Caki2 (cell line): ENCODE measurements around the gene OBSCN. TPM values are rescaled to one million over a fixed set of nuclear protein-coding genes. Genes with fewer than 3 reads are reported as not detected.

Experiments used
- DNase-seq: peaks from one replicate; pipeline ENCODE4 v3.0.0-alpha.2; 2015; ENCODE audit warnings: low read depth
- in situ Hi-C: cut with HindIII; loops from 2 replicates; pipeline ENCODE4 v1.10.0; 2016; ENCODE audit warnings: low sequenced_read_pairs, low pct_unique_long_range_greater_than_20kb, mixed read lengths
- total RNA-seq: library from RNA; depleted of rRNA; stranded (reverse); fragments of >200 nt; shearing (Covaris generic); gene quantifications from 2 replicates; pipeline ENCODE4 v1.2.3, GENCODE V29; 2014; ENCODE audit warnings: low replicate concordance

Gene OBSCN
- total RNA-seq, 1 experiment from 2014 or later, result 16.7 TPM

DNA sequence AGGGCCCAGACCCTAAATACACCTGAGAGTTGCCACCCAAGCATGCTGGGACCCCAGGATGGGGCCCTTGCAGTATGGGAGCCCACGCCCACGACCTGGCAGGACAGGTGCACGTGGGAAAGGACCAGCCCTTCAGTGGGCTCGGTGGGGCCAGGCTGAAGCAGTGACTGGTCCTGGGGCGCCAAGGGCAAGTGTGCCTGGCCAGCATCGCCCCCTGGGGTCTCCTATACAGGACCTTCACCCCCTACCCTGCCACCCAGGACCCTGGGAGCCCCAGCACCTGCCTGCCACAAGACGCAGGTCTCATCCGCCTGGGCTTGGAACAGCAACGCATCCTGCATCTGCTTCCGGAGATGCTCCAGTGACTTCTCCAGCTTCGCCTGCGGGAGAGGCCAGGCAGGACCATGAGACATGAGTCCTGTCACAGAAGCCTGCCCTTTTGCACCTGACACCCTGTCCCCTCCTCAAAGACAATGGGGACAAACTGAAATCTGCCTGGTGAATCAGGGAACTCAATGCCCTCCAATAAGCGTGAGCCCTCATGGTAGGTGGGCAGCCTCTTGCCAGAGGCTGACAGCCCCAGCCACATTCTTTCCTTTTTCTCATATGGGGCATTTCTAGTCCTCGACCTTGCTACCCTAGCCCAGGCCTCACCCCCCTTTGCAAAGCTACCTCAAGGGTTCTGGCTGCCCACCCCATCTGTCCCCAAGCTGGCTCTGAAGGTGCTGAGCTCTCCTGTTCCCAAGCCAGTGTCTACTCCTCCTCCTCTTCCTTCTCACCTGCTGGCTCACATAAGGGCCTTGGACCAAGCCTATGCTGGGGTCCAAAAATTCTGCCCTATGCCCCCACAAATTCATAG lies 194.2 kb downstream of the OBSCN start:
- no peak for DNase-seq

DNA sequence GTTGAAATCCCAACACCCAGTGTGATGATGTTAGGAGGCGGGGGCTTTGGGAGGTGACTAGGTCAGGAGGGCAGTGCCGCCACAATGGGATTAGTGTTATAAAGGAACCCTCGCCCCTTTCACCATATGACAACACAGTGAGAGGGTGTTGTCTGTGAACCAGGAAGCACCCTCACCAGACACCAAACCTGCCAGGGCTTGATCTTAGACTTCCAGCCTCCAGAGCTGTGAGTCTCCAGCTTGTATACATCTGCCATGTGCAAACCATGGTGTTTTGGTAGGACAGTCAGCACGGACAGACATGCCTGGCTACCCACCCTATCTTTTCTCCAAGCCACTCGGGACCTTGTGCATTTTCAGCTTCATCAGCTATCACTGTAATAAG lies 194.8 kb downstream of the OBSCN start:
- in situ Hi-C loops, result no loop called here
- DNase-seq, result no peak

More for the DNA sequence above, 194.2 kb downstream of the OBSCN start:
- in situ Hi-C loops, result no loop called here

DNA sequence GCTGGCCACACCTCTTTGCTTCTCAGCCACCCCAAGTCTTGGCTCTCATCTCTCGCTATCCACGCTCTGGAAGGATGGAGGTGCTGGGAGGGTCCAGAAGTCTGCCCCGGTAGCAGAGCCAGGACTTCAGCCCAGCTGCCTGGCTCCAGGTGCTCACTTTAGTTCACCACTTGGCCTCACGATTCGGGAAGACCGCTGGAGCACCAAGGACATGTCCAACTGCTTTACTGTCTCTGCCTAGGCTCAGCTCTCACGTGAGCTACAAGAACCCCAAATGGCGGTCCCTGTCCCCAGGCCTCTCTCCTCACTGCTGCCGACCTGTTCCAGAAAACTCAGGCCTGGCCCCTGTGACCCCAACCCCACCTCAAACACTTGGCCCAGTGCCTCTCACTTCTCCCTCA lies 195.4 kb downstream of the OBSCN start:
- no peak for DNase-seq
- in situ Hi-C loops, result no loop called here

DNA sequence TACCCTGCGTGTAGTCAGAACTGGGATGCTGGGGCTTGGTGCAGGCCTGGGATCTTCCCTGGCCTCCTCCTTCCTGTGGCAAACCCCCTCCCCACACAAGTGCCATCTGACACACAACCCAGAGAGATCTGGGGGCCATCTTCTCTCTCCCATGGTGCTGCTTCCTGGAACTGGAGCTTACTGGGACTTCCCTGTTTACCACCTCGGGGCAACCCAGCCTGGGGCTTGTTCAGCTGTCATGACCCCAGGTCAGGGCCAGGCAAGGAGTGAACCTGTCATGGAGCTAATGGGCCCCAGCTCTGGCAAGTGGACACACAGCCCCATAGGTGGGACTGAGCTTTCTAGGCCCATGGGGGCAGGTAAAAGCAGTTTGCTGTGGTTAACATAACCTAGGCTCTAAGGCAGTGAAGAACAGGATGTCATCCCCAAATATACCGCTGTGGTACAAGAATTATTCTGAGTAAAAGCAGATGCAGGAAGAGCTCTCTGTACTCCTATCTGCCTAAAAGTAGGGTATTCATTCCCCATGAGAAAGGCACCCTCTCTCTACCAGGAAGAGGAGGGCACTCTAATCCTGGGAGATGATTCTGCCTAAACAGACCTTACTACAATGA lies 196.4 kb downstream of the OBSCN start:
- no peak for DNase-seq
- in situ Hi-C loops, result no loop called here

DNA sequence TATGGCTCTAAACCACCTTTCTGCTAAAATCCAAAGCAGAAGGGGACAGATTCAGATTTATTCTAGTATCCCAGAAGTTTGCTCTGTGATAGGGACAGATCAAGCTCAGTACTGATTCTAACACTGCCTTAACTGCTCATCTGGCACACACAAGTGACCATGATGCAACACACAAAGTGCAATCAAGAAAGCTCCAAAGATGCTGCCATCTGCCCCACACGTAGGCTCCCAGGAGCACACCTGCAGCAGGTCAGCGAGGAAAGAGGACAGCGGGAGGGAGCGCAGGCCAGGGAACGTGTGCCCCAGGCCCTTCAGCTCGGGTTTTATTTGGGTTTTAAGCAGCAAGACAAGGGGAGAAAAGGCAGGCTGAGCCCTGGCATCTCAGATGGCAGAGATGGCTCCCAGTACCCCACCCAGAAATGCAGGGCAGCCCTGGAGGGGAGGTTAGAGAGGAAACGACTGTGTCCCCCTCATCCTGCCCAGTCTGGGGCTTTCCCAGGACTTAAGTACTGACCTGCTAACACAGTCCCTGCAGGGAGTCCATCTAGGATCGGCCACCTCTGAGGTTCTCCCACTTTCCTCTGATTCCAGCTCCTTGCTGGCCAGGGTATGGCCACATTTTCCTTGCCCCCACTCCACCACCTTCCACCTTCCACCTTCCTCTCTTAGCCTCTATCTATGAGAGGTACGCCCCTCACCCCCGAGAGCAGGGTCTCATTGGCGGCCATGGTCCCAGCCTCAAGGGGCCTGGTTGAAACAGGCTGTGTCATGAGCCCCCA lies 197.5 kb downstream of the OBSCN start:
- in situ Hi-C loops, result no loop called here
- DNase-seq, result no peak

DNA sequence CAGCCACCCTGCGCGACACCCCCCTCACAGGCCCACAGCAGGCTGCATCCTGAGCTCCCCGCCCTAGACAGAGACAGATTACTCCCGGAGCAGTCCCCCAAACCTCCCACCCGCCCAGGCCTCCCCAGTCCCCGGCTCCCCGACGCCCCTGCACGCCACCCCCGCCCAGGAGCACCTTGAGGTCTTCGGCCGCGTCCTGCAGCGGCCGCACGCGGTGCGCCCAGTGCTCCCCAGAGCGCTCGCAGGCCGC lies 198.1 kb downstream of the OBSCN start:
- no peak for DNase-seq
- in situ Hi-C loops, result no loop called here

DNA sequence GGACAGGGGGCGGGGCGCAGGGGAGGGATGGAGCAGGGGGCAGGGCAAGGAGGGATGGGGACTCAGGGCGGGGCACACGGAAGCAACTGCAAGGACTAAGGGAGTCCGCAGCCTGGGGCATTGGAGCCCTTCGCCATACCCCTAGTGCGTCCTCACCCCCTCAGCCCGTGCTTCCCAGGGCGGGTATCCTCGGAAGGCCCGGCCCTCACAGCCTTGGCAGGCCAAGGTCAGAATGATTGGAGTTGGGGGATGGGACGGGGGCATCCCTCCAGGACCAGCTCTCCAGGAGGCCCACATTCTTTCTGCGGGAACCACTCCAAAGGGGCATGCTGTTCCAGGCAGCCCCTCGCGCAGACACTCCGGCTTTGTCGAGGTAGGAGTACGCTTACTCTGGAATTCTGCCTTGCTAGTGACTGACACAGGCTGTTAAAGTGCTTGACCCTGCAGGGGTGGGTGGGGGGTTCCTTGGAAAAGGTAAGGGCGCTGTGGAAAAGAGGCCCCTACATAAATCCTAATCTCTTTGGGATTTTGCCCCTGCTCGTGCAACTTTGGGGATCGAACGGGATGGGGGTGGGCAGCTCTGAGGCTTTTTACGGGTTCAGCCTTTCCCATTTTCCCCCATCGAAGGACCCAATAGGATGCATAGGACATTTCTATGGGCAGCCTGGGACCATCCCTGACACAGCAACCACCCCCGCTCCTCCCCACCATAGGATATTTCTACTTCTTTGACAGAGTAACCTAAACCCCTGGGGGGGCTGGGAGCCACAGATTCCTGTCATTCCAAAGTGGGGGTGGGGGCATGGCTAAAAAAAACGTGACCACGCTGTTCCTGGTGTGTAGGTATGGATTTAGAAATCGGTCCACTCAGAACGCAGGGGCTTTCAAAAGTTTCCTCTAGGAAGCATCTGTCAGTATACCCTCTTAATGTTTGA lies 199.5 kb downstream of the OBSCN start:
- DNase-seq, result no peak
- in situ Hi-C loops, result no loop called here

DNA sequence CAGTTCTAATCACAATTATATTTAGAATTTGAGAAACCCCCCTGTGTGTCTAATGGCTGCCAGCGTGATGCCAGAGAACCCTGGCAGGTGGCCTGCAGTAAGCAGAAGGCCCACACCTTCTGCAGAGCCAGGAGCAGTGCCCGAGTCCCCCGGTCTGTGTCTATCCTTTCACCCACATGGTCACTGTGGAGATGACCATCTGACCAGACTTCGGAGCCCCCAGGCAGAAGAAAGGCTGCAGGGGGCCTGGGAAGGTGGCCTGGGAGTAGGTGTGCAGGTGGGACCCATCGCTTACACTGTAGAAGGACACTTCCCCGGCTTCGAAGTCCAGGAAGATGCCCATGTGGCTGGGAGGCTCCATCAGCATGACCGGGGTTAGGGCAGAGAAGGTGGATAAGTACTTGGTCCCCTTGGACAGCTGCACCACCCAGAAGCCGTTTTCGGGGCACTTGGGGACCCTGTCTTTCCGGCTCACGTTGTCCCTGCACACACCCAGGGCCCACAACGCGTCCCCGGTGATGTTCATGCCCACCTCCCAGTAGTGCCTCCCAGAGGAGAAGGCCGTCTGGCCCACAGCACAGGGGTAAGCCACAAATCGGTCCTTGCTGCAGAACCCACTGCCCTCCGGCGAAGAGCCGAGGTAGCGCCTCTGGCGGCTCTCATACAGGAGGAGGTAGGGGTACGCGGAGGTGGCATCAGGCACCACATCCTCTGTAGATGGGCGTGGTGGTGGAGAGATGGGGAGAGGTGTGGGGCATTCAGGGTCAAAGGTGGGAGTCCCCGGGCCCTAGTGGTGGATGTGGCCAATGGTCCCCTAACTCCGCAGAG lies 200.4 kb downstream of the OBSCN start:
- in situ Hi-C loops, result no loop called here
- no peak for DNase-seq

DNA sequence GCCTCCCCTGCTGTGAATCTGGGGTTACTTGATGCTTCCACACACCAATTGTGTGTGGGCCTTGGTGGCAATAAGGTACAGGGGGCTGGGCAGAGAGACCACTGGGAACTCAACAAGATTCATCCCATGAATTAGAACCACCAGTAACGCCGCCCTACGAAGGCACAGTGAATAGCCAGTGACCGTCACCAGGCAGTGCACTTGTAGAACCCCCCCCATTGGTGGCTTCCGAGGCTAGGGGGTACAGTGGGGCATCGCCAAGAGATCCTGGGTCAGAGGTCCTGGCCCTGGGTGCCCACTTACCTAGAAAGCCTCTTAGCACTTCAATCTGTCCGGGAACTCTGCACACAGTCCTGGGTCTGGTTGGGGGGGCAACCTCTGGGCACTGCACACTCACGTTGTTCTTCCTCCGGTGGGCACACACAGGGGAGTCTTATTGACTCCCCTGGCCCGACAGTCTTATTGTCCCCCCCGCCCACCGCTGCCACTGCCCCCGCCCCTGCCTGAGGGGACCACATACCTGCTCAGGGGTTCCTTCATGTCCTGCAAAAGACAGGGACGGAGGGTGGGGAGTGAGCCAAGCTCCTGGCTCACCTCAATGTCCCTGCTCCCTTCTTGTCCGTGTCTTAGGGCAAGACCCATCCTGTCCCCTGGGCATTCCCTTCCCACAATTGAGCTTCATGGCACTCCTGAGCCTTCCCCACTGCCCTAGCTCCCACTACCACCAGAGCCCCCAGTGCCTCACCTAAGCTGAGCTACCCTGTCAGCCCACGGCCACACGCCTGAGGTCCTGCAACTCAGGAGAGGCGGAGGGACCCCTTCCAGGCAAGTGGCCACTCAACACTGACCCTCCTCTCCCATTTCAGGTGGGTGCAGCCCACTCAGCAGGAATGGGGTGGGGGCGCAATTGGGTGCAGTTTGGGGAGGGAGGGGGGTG lies 201.3 kb downstream of the OBSCN start:
- no peak for DNase-seq
- in situ Hi-C loops, result no loop called here

DNA sequence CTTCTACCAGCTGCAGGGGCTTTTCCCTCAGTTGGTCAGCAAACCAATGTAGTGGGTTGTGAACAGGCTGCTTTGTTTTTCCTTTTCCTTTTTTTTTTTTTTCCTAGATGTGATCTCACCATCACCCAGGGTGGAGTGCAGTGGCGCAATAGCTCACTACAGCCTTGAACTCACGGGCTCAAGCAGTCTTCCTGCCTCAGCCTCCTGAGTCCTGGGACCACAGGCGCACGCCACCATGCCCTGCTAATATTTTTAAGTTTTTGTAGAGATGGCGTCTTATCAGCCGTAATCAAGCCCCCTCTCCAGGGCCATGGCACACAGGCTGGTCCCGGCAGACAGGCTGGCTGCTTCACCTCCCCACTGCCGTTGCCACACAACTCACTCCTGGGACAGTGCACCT lies 202.2 kb downstream of the OBSCN start:
- in situ Hi-C loops, result no loop called here
- DNase-seq, result no peak

DNA sequence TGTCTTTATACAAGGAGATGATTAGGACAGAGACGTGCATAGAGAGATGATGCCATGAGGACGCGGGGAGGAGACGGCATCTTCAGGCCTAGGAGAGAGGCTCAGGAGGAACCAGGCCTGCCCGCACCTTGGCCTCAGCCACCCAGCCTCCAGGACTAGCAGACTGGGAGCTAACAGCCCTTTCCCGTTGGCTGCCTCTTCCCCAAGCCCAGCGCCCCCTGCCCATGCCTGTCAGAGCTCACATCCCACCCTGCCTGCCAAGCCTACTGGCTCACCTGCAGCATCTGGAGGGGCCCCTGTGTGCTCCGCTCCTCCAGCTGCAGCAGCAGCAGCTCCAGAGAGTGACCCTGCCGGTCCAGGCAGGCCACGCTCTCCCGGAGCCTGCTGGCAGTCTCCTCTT lies 202.8 kb downstream of the OBSCN start:
- no peak for DNase-seq
- in situ Hi-C loops, result no loop called here

DNA sequence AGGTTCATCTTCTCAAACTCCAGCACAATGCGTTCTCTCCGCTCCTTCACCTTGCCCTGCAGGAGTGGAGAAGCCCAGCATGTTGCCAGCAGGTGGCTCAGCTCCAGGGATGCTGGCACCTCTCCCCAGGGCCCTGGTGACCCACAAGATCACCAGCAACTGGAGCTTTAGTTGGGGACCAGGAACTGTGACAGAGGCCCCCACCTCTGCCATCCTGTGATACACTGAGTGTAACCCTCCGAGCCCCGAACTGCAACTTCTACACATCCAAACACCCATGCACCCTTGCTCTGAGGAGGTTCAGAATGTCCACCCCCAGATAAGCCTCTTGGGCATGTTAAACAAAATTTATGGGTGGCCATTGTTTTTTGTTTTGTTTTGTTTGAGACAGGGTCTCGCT lies 203.3 kb downstream of the OBSCN start:
- DNase-seq, result no peak
- in situ Hi-C loops, result no loop called here

DNA sequence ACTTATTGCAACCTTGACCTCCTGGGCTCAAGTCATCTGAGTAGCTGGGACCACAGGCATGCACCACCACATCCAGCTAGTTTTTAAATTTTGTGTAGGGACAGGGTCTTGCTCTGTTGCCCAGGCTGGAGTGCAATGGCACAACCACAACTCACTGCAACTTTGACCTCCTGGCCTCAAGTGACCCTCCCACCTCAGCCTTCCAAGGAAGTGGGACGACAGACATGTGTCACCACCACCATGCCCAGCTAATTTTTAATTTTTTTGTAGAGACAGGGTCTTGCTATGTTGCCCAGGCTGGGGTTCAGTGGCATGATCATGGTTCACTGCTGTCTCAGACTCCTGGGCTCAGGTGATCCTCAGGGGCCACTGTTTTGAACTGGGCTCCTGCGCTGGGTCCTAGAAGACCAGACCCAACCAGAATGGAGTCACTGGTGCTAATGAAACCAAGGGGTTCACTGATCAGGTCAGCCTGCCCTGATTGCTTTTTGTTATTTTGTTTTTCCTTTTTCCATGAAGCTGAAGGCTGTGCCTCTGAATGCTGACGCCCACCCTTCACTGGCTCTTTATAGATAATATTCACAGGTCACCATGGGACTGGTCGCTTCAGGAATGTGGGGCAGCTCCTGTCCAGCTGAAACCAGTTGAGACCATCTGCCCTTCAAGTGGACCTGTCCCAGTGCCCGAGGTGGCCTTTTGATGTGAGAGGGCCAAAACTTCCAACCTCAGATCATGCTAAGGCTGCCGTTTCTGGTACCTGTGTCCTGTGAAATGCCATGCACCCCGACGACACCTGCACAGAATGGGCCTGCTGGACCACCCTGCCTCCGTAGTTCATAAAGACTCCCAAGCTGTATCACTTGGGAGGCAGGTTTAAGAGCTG lies 203.9 kb downstream of the OBSCN start:
- no peak for DNase-seq
- in situ Hi-C loops, result no loop called here

DNA sequence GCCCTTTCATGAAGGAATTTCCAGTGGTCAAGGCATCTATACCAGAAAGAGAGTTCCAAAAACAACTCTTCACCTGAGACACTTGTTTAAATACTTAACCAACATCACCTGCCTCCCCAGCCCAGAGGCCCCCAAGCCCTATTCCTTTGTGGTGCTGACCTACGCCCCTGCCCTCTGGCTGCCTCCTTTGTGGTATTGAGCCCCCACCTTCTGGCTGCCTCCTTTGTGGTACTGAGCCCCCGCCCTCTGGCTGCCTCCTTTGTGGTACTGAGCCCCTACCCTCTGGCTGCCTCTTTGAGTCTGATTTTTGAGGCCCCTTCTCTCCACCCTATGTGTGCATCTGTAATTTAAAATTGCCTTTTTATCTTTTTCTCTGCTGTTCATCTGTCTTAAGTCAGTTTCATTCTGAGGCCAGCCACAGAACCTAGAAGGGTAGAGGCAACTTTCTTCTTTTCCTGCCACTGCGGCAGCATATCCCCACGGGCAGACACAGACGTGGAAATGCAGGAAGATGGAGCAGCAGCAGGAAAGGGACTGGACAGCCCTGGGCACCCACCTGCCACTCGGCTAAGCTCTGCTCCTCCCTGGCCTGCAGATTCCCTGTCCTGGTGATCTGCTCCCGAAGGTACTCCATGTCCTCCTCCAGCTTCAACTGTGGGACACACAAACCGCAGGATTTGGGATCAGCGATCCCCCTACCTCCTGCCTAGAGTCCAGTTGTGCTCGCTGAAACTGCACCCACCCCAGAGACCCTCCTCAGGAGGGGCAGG lies 205.6 kb downstream of the OBSCN start:
- in situ Hi-C loops, result no loop called here
- DNase-seq, result no peak

DNA sequence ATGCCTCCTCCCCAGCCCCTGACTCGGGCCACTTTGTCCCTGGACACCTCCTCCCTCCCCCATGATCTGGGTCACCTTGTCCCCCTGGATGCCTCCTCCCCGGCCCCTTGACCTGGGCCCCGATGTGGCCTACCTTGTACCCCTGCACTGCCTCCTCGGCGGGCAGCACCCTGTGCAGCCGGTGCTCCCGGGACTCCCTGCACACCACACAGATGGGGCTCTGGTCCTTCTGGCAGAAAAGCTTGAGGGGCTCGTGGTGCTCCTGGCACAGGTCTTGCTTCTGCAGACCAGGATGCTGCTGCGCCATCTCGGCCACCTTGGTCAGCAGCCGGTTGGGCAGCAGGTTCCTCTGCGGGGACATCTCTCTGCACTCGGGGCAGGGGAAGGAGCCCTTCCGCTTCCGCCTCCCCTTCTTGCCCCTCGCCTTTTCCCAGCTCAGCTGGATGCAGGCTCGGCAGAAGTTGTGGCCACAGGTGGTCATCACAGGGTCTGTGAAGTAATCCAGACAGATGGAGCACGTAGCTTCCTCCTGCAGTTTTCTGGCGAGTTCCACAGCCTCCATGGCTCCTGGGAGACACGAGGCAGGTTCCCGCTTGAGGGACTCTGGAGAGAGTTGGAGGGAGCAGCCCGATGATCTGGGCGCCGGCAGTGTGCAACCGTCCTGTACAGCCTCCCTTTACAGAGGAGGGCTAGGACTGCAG lies 206.8 kb downstream of the OBSCN start:
- DNase-seq, result no peak
- in situ Hi-C loops, result no loop called here
